ENCODE data around the gene ARL6IP4.

ARL6IP4 gene

DNA sequence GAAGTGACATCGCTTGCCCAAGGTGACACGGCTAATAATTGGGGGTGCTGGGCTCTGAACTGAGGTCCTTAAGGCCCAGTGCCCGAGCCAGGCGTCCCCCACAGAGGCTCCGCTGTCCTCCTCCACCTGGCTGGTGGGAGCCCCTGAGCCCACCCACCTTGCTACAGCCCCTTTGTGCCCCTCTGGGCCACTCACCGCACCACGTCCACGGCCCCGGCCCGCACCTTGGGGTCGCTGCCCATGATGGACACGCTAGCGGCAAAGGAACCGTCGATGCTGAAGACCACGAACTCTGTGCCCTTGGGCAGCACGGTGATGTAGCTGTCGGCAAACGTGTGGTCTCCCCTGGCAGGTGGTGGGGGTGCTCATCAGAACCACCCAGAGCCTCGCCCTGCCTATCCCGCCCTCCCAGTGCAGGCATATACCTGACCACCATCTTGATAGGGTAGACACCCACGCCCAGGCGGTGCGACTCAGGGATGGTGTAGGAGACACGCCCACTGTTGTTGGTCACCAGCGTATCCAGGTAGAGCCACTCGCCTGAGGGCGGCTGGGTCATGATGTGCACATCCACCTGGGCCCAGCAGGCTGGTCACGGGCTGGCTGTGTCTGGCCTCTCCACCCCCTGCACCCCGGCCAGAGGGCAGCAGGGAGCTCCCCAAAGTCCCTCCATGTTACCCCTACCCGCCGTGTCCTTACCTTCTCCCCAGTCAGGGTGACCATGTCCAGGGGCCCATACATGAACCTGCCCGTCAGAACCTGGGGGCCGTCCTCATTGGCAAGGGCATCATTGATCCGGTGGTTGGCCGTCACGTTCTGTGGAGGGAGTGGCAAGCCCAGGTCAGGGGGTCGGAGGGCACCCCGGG lies 6.8 kb downstream of the ARL6IP4 start:
- H3K4me3 ChIP-seq (ENCODE audit: low read depth, low read length) = no peak overlapping the region
- no peak overlapping the region for H3K9ac ChIP-seq (ENCODE audit: low read depth, low read length)
- no peaks in the 10 kb centered on the region for H3K4me1 ChIP-seq (ENCODE audit: control insufficient read depth, insufficient read depth, low read length)
- H3K36me3 ChIP-seq (ENCODE audit: control insufficient read depth, insufficient read depth, low read length) = peaks cover 11% of the 10 kb centered on the region; the same call in 1 of the 2 replicates
- H3K27me3 ChIP-seq (ENCODE audit: control insufficient read depth, insufficient read depth, low read length) = no peaks in the 10 kb centered on the region
- H3K27ac ChIP-seq (ENCODE audit: low read depth, low read length) = no peak overlapping the region
- no peaks in the 10 kb centered on the region for H3K9me3 ChIP-seq (ENCODE audit: control insufficient read depth, insufficient read depth, low read length)

DNA sequence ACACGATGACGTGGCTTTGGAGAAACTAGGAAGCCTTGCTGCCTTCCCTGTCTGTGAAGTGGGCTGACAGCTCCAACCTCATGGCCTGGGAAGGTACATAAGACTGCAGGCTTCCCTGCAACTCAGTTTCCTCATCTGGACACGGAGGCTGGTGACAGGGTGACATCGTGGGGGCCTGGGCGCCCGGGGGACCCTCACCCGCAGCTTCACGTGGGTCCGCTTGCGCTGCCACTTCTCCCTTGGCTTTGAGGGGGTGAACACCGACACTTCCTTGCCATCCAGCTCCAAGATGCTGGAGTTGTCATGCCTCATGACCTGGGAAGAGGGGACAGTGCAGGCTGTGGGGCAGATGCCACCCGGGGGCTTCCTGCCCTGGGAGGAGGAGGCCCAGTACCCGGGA lies 7.6 kb downstream of the ARL6IP4 start:
- Histone ChIP-seq H3K4me1 (ENCODE audit: control insufficient read depth, insufficient read depth, low read length) (no peaks in the 10 kb centered on the region), H3K27me3 (ENCODE audit: control insufficient read depth, insufficient read depth, low read length) (no peaks in the 10 kb centered on the region), H3K36me3 (ENCODE audit: control insufficient read depth, insufficient read depth, low read length) (peaks cover 4% of the 10 kb centered on the region; the same call in 1 of the 2 replicates), H3K27ac (ENCODE audit: low read depth, low read length) (no peak overlapping the region), H3K9me3 (ENCODE audit: control insufficient read depth, insufficient read depth, low read length) (no peaks in the 10 kb centered on the region), H3K9ac (ENCODE audit: low read depth, low read length) (no peak overlapping the region), H3K4me3 (ENCODE audit: low read depth, low read length) (no peak overlapping the region)

- H3K4me3 ChIP-seq (ENCODE audit: low read depth, low read length) = no peak overlapping the region
- H3K27ac ChIP-seq (ENCODE audit: low read depth, low read length) = no peak overlapping the region
- no peaks in the 10 kb centered on the region for H3K27me3 ChIP-seq (ENCODE audit: control insufficient read depth, insufficient read depth, low read length)
- H3K4me1 ChIP-seq (ENCODE audit: control insufficient read depth, insufficient read depth, low read length) = no peaks in the 10 kb centered on the region
- no peaks in the 10 kb centered on the region for H3K36me3 ChIP-seq (ENCODE audit: control insufficient read depth, insufficient read depth, low read length)
- no peaks in the 10 kb centered on the region for H3K9me3 ChIP-seq (ENCODE audit: control insufficient read depth, insufficient read depth, low read length)
- no peak overlapping the region for H3K9ac ChIP-seq (ENCODE audit: low read depth, low read length)
These were observed 8.2 kb downstream of the ARL6IP4 start for GRCh38 chr12:122988612-122989212.

DNA sequence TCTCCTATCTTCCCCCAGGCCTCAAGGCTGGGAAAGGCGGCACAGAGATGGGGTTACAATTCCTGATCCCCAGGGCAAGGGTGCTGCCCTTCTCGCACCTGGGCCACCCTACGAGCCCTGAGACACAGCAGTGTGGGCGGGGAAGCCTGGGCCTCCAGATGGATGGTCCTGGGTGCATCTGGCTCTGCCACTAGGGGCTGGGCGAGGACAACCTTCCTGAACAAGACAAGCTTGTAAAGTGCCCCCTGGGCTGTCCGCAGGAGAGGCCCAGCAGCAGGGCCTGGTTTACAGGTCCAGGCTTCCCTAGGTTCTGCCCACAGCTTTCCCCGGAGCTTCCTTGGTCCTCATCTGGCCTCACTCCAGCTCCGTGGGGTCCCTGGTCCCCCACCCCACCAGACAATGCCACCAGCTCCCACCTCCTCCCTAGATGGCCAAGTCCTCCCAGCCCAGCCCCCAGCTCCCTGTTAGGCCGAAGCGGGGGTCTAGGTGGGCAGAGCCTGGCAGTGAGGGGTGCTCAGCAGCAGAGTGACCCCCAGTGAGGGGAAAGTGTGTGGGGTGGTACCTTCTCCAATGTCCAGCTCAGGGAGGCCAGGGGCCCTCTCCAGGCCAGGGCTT lies 8.9 kb downstream of the ARL6IP4 start:
- Histone ChIP-seq H3K9ac (ENCODE audit: low read depth, low read length) (no peak overlapping the region), H3K36me3 (ENCODE audit: control insufficient read depth, insufficient read depth, low read length) (no peaks in the 10 kb centered on the region), H3K9me3 (ENCODE audit: control insufficient read depth, insufficient read depth, low read length) (no peaks in the 10 kb centered on the region), H3K4me1 (ENCODE audit: control insufficient read depth, insufficient read depth, low read length) (no peaks in the 10 kb centered on the region), H3K27me3 (ENCODE audit: control insufficient read depth, insufficient read depth, low read length) (no peaks in the 10 kb centered on the region), H3K4me3 (ENCODE audit: low read depth, low read length) (no peak overlapping the region), H3K27ac (ENCODE audit: low read depth, low read length) (no peak overlapping the region)

DNA sequence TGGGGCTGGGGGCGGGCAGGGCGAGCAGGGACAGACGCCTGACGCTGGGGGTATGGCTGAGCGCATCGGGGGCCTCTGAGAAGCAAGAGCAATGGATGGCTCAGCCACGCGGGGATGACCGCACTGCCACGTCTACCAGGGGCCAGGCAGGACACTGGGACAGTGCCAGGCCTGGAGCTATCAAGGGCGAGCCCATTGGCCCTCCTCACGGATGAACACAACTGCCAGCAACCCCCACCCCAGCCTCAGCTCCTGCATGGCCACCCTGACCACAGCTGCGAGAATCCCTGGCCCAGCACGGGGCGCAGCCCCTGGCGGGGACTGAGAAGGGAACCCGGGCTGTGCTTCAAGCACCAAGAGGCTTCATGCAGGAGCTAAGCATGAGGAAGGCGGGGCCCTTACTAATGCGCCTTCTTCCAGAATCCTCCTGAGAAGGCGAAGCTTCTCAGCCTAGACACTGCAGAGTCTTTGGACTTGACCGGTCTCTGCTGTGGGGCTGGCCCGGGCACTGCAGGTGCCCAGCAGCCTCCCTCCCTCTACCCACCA lies 9.5 kb downstream of the ARL6IP4 start:
- Histone ChIP-seq H3K4me1 (ENCODE audit: control insufficient read depth, insufficient read depth, low read length) (no peaks in the 10 kb centered on the region), H3K27ac (ENCODE audit: low read depth, low read length) (no peak overlapping the region), H3K4me3 (ENCODE audit: low read depth, low read length) (no peak overlapping the region), H3K9ac (ENCODE audit: low read depth, low read length) (no peak overlapping the region), H3K9me3 (ENCODE audit: control insufficient read depth, insufficient read depth, low read length) (no peaks in the 10 kb centered on the region), H3K36me3 (ENCODE audit: control insufficient read depth, insufficient read depth, low read length) (no peaks in the 10 kb centered on the region), H3K27me3 (ENCODE audit: control insufficient read depth, insufficient read depth, low read length) (no peaks in the 10 kb centered on the region)

DNA sequence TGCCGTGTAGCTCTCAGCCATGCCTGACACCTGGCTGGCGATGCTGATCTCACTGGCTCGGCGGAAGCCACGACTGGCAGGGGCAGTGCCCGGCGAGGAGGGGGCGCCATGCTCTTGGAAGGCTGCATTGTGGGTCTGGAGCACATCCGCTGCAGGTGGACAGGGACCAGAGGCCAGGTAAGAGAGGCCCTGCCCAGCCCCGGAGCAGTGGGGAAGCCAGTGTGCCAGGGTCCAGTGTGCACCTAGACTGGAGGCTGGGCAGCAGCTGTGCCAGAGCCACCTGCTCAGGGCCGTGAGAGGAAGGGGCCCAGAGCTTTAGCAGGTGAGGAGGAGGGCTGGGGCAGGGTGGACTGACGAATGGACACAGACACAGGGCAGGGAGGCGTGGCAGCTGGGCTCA lies 10.1 kb downstream of the ARL6IP4 start:
- no peak overlapping the region for H3K27ac ChIP-seq (ENCODE audit: low read depth, low read length)
- H3K9ac ChIP-seq (ENCODE audit: low read depth, low read length) = no peak overlapping the region
- H3K27me3 ChIP-seq (ENCODE audit: control insufficient read depth, insufficient read depth, low read length) = no peaks in the 10 kb centered on the region
- no peaks in the 10 kb centered on the region for H3K36me3 ChIP-seq (ENCODE audit: control insufficient read depth, insufficient read depth, low read length)
- no peak overlapping the region for H3K4me3 ChIP-seq (ENCODE audit: low read depth, low read length)
- no peaks in the 10 kb centered on the region for H3K9me3 ChIP-seq (ENCODE audit: control insufficient read depth, insufficient read depth, low read length)
- H3K4me1 ChIP-seq (ENCODE audit: control insufficient read depth, insufficient read depth, low read length) = no peaks in the 10 kb centered on the region

GRCh38 chr12:122990961-122991622 lies 10.6 kb downstream of the ARL6IP4 start:
- Histone ChIP-seq H3K9ac (ENCODE audit: low read depth, low read length) (no peak overlapping the region), H3K27me3 (ENCODE audit: control insufficient read depth, insufficient read depth, low read length) (no peaks in the 10 kb centered on the region), H3K9me3 (ENCODE audit: control insufficient read depth, insufficient read depth, low read length) (no peaks in the 10 kb centered on the region)

GRCh38 chr12:122991623-122992275 lies 11.3 kb downstream of the ARL6IP4 start:
- H3K36me3 ChIP-seq (ENCODE audit: control insufficient read depth, insufficient read depth, low read length) = no peaks in the 10 kb centered on the region
- no peak overlapping the region for H3K4me3 ChIP-seq (ENCODE audit: low read depth, low read length)
- no peaks in the 10 kb centered on the region for H3K27me3 ChIP-seq (ENCODE audit: control insufficient read depth, insufficient read depth, low read length)
- no peaks in the 10 kb centered on the region for H3K9me3 ChIP-seq (ENCODE audit: control insufficient read depth, insufficient read depth, low read length)
- no peaks in the 10 kb centered on the region for H3K4me1 ChIP-seq (ENCODE audit: control insufficient read depth, insufficient read depth, low read length)
- H3K9ac ChIP-seq (ENCODE audit: low read depth, low read length) = no peak overlapping the region
- H3K27ac ChIP-seq (ENCODE audit: low read depth, low read length) = no peak overlapping the region

More at GRCh38 chr12:122990961-122991622, 10.6 kb downstream of the ARL6IP4 start:
- H3K36me3 ChIP-seq (ENCODE audit: control insufficient read depth, insufficient read depth, low read length) = no peaks in the 10 kb centered on the region
- no peak overlapping the region for H3K4me3 ChIP-seq (ENCODE audit: low read depth, low read length)
- no peaks in the 10 kb centered on the region for H3K4me1 ChIP-seq (ENCODE audit: control insufficient read depth, insufficient read depth, low read length)
- H3K27ac ChIP-seq (ENCODE audit: low read depth, low read length) = no peak overlapping the region

- no peak overlapping the region for H3K9ac ChIP-seq (ENCODE audit: low read depth, low read length)
- no peak overlapping the region for H3K4me3 ChIP-seq (ENCODE audit: low read depth, low read length)
- no peaks in the 10 kb centered on the region for H3K36me3 ChIP-seq (ENCODE audit: control insufficient read depth, insufficient read depth, low read length)
- no peaks in the 10 kb centered on the region for H3K9me3 ChIP-seq (ENCODE audit: control insufficient read depth, insufficient read depth, low read length)
- H3K4me1 ChIP-seq (ENCODE audit: control insufficient read depth, insufficient read depth, low read length) = no peaks in the 10 kb centered on the region
- H3K27me3 ChIP-seq (ENCODE audit: control insufficient read depth, insufficient read depth, low read length) = no peaks in the 10 kb centered on the region
- H3K27ac ChIP-seq (ENCODE audit: low read depth, low read length) = no peak overlapping the region
These were observed 11.9 kb downstream of the ARL6IP4 start for GRCh38 chr12:122992386-122992785.

- Histone ChIP-seq H3K9me3 (ENCODE audit: control insufficient read depth, insufficient read depth, low read length) (no peaks in the 10 kb centered on the region), H3K36me3 (ENCODE audit: control insufficient read depth, insufficient read depth, low read length) (no peaks in the 10 kb centered on the region), H3K4me3 (ENCODE audit: low read depth, low read length) (no peak overlapping the region), H3K4me1 (ENCODE audit: control insufficient read depth, insufficient read depth, low read length) (no peaks in the 10 kb centered on the region), H3K27ac (ENCODE audit: low read depth, low read length) (no peak overlapping the region), H3K9ac (ENCODE audit: low read depth, low read length) (no peak overlapping the region), H3K27me3 (ENCODE audit: control insufficient read depth, insufficient read depth, low read length) (no peaks in the 10 kb centered on the region)
These were observed 13.7 kb downstream of the ARL6IP4 start for GRCh38 chr12:122994140-122994675.
